ENCODE results near the gene TCERG1L. TPM values are rescaled to one million over a fixed set of nuclear protein-coding genes. Genes with fewer than 3 reads are reported as not detected.

Gene TCERG1L
- total RNA-seq, 2 experiments from 2014 or later: not detected

DNA sequence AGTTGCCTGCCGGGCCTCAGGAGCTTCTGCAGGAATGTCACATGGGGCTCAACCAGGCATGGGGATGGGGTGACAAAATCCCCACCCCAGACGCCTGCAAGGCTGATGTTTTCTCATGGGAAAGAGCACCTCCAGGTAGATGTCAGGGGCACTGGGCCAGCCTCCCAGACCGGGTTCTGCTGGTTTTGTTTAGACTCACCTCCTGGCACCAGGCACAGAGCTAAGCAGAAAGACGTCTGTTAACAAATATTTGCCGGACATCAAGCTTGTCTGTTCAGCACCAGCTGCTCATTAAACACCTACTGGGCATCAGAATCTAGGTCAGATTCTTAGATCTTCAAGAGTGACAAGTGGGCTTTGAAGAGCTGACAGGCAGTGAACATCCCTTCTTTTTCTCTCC is 34.9 kb upstream of the TCERG1L start:
- TF ChIP-seq, protein P1, sequence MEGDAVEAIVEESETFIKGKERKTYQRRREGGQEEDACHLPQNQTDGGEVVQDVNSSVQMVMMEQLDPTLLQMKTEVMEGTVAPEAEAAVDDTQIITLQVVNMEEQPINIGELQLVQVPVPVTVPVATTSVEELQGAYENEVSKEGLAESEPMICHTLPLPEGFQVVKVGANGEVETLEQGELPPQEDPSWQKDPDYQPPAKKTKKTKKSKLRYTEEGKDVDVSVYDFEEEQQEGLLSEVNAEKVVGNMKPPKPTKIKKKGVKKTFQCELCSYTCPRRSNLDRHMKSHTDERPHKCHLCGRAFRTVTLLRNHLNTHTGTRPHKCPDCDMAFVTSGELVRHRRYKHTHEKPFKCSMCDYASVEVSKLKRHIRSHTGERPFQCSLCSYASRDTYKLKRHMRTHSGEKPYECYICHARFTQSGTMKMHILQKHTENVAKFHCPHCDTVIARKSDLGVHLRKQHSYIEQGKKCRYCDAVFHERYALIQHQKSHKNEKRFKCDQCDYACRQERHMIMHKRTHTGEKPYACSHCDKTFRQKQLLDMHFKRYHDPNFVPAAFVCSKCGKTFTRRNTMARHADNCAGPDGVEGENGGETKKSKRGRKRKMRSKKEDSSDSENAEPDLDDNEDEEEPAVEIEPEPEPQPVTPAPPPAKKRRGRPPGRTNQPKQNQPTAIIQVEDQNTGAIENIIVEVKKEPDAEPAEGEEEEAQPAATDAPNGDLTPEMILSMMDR (IDR thresholded peaks at IDR 0.05): no peak
- no peaks in the 10 kb centered on the region for H3K36me3 Mint-ChIP-seq (ENCODE audit: low read depth)
- POLR2A ChIA-PET: interaction anchor here (0.6 kb wide), 1 partner anchor 20 kb away, joined by 3 read pairs; no protein-coding TSS in a partner anchor
- no peak overlapping the region for H3K27ac Mint-ChIP-seq
- H3K9me3 Mint-ChIP-seq: no peaks in the 10 kb centered on the region
- ATAC-seq (no peak), DNase-seq (no peak)
- CTCF ChIA-PET: no interaction called here
- no peaks in the 10 kb centered on the region for H3K4me1 Mint-ChIP-seq (ENCODE audit: low read depth)
- peaks cover 1% of the 10 kb centered on the region for H3K27me3 Mint-ChIP-seq
- intact Hi-C loops (cut with micrococcal nuclease): no loop called here
- H3K4me3 Mint-ChIP-seq: no peak overlapping the region

DNA sequence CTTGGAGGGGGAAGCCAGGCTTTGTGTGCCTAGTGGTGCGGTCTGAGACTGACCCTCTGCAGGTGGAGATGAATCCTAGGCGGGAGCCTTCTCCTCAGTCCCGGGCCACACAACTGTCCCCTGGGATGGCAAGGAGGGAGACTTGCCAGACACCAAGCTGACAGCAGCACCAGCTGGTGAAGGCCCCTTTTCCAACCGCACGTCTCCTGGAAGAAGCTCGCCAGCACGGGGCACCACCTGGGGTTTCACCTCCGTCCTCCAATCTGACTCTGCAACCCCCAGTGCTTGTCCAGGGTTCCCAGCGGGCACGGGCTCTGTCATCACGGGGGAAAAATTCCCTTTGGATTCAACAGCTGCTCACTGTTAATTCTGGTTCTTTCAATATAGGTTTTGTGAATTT is 34.2 kb upstream of the TCERG1L start:
- DNase-seq (no peak), ATAC-seq (no peak)
- POLR2A ChIA-PET: no interaction called here
- H3K4me3 Mint-ChIP-seq: no peak overlapping the region
- H3K27ac Mint-ChIP-seq: no peak overlapping the region
- no peaks in the 10 kb centered on the region for H3K4me1 Mint-ChIP-seq (ENCODE audit: low read depth)
- no peaks in the 10 kb centered on the region for H3K9me3 Mint-ChIP-seq
- H3K27me3 Mint-ChIP-seq: peaks cover 1% of the 10 kb centered on the region
- no peaks in the 10 kb centered on the region for H3K36me3 Mint-ChIP-seq (ENCODE audit: low read depth)
- TF ChIP-seq, protein P1 (IDR thresholded peaks at IDR 0.05): no peak
- intact Hi-C loops (cut with micrococcal nuclease): no loop called here
- CTCF ChIA-PET: no interaction called here

DNA sequence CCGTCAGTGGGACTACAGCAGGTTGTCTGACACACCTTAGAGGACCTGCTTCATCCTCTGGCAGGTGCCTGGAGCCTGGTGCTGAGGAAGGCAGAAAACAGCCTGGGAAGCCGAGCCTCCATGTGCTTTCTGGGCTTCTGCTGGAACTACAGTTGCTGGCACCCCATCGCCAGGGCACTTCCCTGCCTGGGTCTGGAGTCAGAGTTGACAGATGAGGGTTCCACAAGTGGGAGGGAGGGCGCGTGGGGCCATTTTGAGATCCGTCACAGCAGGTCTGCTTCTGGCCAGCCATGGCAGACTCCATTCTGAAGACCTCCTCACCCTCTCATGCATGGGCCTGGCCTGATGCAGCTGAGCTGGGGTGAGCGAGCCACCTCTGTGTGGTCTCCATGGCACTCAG is 33.2 kb upstream of the TCERG1L start:
- intact Hi-C loops (cut with micrococcal nuclease): no loop called here
- DNase-seq: no peak
- Mint-ChIP-seq H3K4me3 (no peak overlapping the region), H3K9me3 (no peaks in the 10 kb centered on the region), H3K36me3 (ENCODE audit: low read depth) (no peaks in the 10 kb centered on the region), H3K27me3 (peaks cover 1% of the 10 kb centered on the region), H3K27ac (no peak overlapping the region), H3K4me1 (ENCODE audit: low read depth) (no peaks in the 10 kb centered on the region)
- POLR2A ChIA-PET: no interaction called here
- CTCF ChIA-PET: no interaction called here
- TF ChIP-seq, protein P1 (IDR thresholded peaks at IDR 0.05): no peak
- ATAC-seq: no peak

DNA sequence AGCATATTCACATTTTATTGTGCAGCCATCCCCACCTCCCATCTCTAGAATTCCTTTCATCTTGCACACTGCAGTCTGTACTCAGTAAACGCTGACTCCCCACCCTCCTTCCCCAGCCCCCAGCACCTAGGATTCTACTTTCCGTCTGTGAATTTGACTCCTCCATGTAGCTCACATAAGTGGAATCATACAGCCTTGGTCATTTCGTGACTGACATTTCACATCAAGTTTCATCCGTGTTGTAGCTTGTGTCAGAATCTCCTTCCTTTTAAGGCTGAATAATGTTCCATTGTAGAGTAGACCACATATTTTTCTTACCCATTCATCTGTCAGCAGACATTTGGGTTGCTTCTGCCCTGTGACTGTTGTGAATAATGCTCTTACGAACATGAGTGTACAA is 26.2 kb upstream of the TCERG1L start:
- Mint-ChIP-seq H3K36me3 (ENCODE audit: low read depth) (no peaks in the 10 kb centered on the region), H3K27ac (no peak overlapping the region), H3K4me1 (ENCODE audit: low read depth) (no peaks in the 10 kb centered on the region), H3K9me3 (peaks cover 6% of the 10 kb centered on the region), H3K27me3 (no peaks in the 10 kb centered on the region), H3K4me3 (no peak overlapping the region)
- TF ChIP-seq, protein P1 (IDR thresholded peaks at IDR 0.05): no peak
- POLR2A ChIA-PET: no interaction called here
- intact Hi-C loops (cut with micrococcal nuclease): no loop called here
- CTCF ChIA-PET: no interaction called here
- DNase-seq (no peak), ATAC-seq (no peak)

DNA sequence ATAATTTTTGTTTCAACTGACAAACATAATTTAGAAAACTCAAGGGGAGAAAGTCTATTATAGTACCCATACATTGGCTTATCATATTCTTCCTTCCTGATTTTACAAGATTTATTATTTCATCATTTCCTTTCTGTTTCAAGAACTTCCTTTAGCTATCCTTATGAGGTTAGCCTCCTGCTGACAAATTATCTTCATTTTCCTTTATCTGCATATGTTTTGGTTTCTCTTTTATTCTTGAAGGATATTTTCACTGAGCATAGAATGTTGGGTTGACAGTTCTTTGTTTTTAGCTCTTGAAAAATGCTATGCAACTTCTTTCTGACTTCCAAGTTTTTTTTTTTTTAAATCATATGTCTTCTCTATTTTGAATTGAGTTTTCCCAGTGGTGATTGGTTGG is 21.3 kb upstream of the TCERG1L start:
- Mint-ChIP-seq H3K27me3 (peaks cover 2% of the 10 kb centered on the region), H3K9me3 (no peaks in the 10 kb centered on the region), H3K36me3 (ENCODE audit: low read depth) (no peaks in the 10 kb centered on the region), H3K4me3 (no peak overlapping the region), H3K27ac (no peak overlapping the region), H3K4me1 (ENCODE audit: low read depth) (no peaks in the 10 kb centered on the region)
- no peak for DNase-seq
- TF ChIP-seq, protein P1 (IDR thresholded peaks at IDR 0.05): no peak
- intact Hi-C loops (cut with micrococcal nuclease): no loop called here
- ATAC-seq: no peak
- ChIA-PET CTCF (no interaction called here), POLR2A (no interaction called here)
